Measurements from ENCODE around the gene MEIOSIN.
"Not testable (repeated sequence)": the region's sequence is repeated elsewhere in the genome, so short reads cannot be mapped to it uniquely, and the experiment has no call there.

The MEIOSIN gene

GRCh38 chr19:45780448-45781213 lies 47.4 kb downstream of the MEIOSIN start:
- peak; percentile 39 for DNase-seq

- peak; percentile 30 for DNase-seq
Measured at GRCh38 chr19:45781214-45782161, 48.2 kb downstream of the MEIOSIN start.

- DNase-seq = no peak
Measured at GRCh38 chr19:45782162-45782691, 49.0 kb downstream of the MEIOSIN start, which contains the start of gene DMPK. Gene DMPK, minus strand, starts transcription at chr19:45782490. Its CDS starts 138 bp downstream, at chr19:45782352.

GRCh38 chr19:45782820-45783785 lies 49.9 kb downstream of the MEIOSIN start:
- DNase-seq = no peak

GRCh38 chr19:45784096-45784495 lies 50.9 kb downstream of the MEIOSIN start:
- DNase-seq = no peak

- DNase-seq = no peak
Measured at GRCh38 chr19:45785097-45785496, 51.9 kb downstream of the MEIOSIN start.

- no peak for DNase-seq
Measured at GRCh38 chr19:45785781-45786532, 52.7 kb downstream of the MEIOSIN start.

- no peak for DNase-seq
Measured at GRCh38 chr19:45786533-45786894, 53.3 kb downstream of the MEIOSIN start.

GRCh38 chr19:45789035-45789786 lies 56.0 kb downstream of the MEIOSIN start:
- DNase-seq = no peak

- DNase-seq = peak; percentile 88
Measured at GRCh38 chr19:45790942-45791341, 57.7 kb downstream of the MEIOSIN start.

- no peak for DNase-seq
Measured at GRCh38 chr19:45791744-45792469, 58.7 kb downstream of the MEIOSIN start.

GRCh38 chr19:45792470-45793177 lies 59.4 kb downstream of the MEIOSIN start, which contains the start of gene DMWD:
Gene DMWD, minus strand, starts transcription at chr19:45792845. Its CDS starts 89 bp downstream, at chr19:45792756.
- DNase-seq = peak; percentile 99

GRCh38 chr19:45793178-45793564 lies 59.9 kb downstream of the MEIOSIN start:
- DNase-seq = no peak

- peak; percentile 45 for DNase-seq
Measured at GRCh38 chr19:45793876-45794275, 60.6 kb downstream of the MEIOSIN start.

GRCh38 chr19:45794627-45795026 lies 61.4 kb downstream of the MEIOSIN start:
- no peak for DNase-seq

GRCh38 chr19:45798995-45799517 lies 65.8 kb downstream of the MEIOSIN start:
- peak; percentile 65 for DNase-seq

GRCh38 chr19:45799541-45799940 lies 66.3 kb downstream of the MEIOSIN start:
- not testable (repeated sequence) for DNase-seq

- peak; percentile 44 for DNase-seq
Measured at GRCh38 chr19:45800070-45800553, 66.9 kb downstream of the MEIOSIN start.

All from suppressor macrophage treated with lipopolysaccharide for 4 hours (primary cell).